ENCODE data around the gene CDRT15. TPM values are rescaled to one million over a fixed set of nuclear protein-coding genes. Genes with fewer than 3 reads are reported as not detected.

The CDRT15 gene
- total RNA-seq, 1 donor from 2014 or later = not detected

Other genes with a start within 250 kb of the CDRT15 start
- gene COX10, start 167.4 kb downstream of the CDRT15 start, total RNA-seq = 14.8 and 19.1 TPM in 2 replicates
- gene HS3ST3B1, start 64.2 kb upstream of the CDRT15 start, total RNA-seq = 2.8 and 7.9 TPM in 2 replicates

Data from renal cortical epithelial cell (primary cell).